Ovary (tissue), 9 donors: Measurements from ENCODE around the gene FOXI2. TPM values are rescaled to one million over a fixed set of nuclear protein-coding genes. Genes with fewer than 3 reads are reported as not detected.
A peak's percentile ranks its signal among the peaks of the same experiment; 100 is the strongest.

Experiments
- DNase-seq, 5 donors: peaks; one replicate each; pipeline ENCODE4 v3.0.0-alpha.2; 2019 to 2020
- H3K27ac ChIP-seq, 2 donors: fragments of 200-600 bp; one replicate each; pipeline versions ENCODE4 v1.5.1 to v1.8.0; 2019 to 2022
- H3K27me3 ChIP-seq: fragments of 200-600 bp; one replicate; pipeline ENCODE4 v1.8.0; 2022
- H3K36me3 ChIP-seq: fragments of 200-600 bp; sonication (generic); one replicate; pipeline ENCODE4 v1.5.1; 2019
- H3K4me1 ChIP-seq: one replicate; pipeline ENCODE4 v1.8.1; 2013; ENCODE audit warnings: mild to moderate bottlenecking, moderate library complexity; ENCODE audit not compliant: insufficient read depth
- H3K4me3 ChIP-seq: fragments of 200-600 bp; sonication (generic); one replicate; pipeline ENCODE4 v1.5.1; 2017
- H3K9me3 ChIP-seq, 2 donors: fragments of 200-600 bp in 1 of 2; sonication (generic) in 1 of 2; one replicate each; pipeline versions ENCODE4 v1.5.1 to v1.8.1; 2013 to 2019; ENCODE audit warnings: mild to moderate bottlenecking in 1 of 2, moderate library complexity in 1 of 2
- CTCF ChIP-seq, 3 donors: fragments of 450-650 bp in 2 of 3; fragments of 200-600 bp in 1 of 3; IDR thresholded peaks; one replicate each; pipeline versions ENCODE4 v1.5.1 to v1.8.0; 2016 to 2022; ENCODE audit warnings: antibody characterized with exemption in 3 of 3, mild to moderate bottlenecking in 1 of 3
- EP300 ChIP-seq: sonication (generic); formaldehyde crosslinking; IDR thresholded peaks from one replicate; pipeline ENCODE4 v1.6.1; 2017; ENCODE audit warnings: antibody characterized with exemption
- POLR2A ChIP-seq: fragments of 450-650 bp; IDR thresholded peaks from one replicate; pipeline ENCODE4 v1.6.1; 2017; ENCODE audit warnings: antibody characterized with exemption, mild to moderate bottlenecking, moderate library complexity
- WGBS, 3 donors: extraction: QIAGEN DNeasy Blood & Tissue Kit in 1 of 3; methylation state at CpG; one replicate each; pipeline versions ENCODE4 v1.1.5 to v1.1.7; 2013 to 2017; 5-methylcytosine and 5-hydroxymethylcytosine counted together
- intact Hi-C, 4 donors: fragments of 100-400 bp; cut with DNase I; formaldehyde crosslinking; loops; one replicate each; pipeline versions ENCODE4 v1.11.0 to v1.15.1; 2022 to 2023
- polyA plus RNA-seq, 2 donors: library from polyadenylated mRNA; stranded (reverse); fragments of 200-250 nt in 1 of 2; fragments of 350-450 nt in 1 of 2; fragmentation: Illumina TruSeq in 1 of 2; extraction: RNeasy Lipid Tissue Mini Kit (QIAGEN cat#74804) in 1 of 2; gene quantifications; one replicate each; pipeline ENCODE4 v1.2.3, GENCODE V29; 2013 to 2014
- total RNA-seq, 7 donors: library from RNA; depleted of rRNA in 2 of 7; stranded (reverse); fragments of >200 nt in 2 of 7; fragmentation: NEBNext Ultra II Directional in 3 of 7; extraction: Animal tissue kit (Norgen Biotek cat#: 25700) in 3 of 7; gene quantifications; one replicate each; pipeline versions ENCODE4 v1.1.0 to v1.2.4, GENCODE V29; 2016 to 2023
- donor health status: DM: no; HTN: no; CAD: no; lungs with moderate emphysema.
- donor health status: DM: no; HTN: no; CAD: no.
- donor health status: Bipolar disorder and iron deficiency.
- donor health status: DM: yes; HTN: yes; CAD: no.
- donor health status: DM: no; HTN: no; CAD: no.
- donor health status: DM: yes; HTN: yes; CAD: no.

Gene FOXI2
- total and polyA plus RNA-seq, 9 donors, result 0.01 to 0.61 (median 0.24) TPM; not detected in 4

- Histone ChIP-seq H3K9me3 (no peaks in the 10 kb centered on the region), H3K4me1 (no peaks in the 10 kb centered on the region), H3K4me3 (no peak overlapping the region), H3K27me3 (no peaks in the 10 kb centered on the region), H3K36me3 (no peaks in the 10 kb centered on the region), H3K27ac (no peak overlapping the region)
- no peak for DNase-seq
- WGBS, 3 donors, result 49 to 67% (median 55%) methylated on average over 3 of the region's 3 CpGs
- TF ChIP-seq CTCF (IDR thresholded peaks at IDR 0.05), result peak; percentile 17 to 45 (median 40)
- TF ChIP-seq POLR2A, result no peak
- TF ChIP-seq EP300, result no peak
- intact Hi-C loops, result loop anchor here (5.0 to 10.0 kb wide), 3 partner anchors 96 to 141 kb away; no protein-coding TSS in a partner anchor
Observed at GRCh38 chr10:127715782-127716378, 21.1 kb upstream of the FOXI2 start.

- intact Hi-C loops, result no loop called here
- no peaks in the 10 kb centered on the region for H3K36me3 ChIP-seq
- H3K9me3 ChIP-seq, result no peaks in the 10 kb centered on the region
- no peaks in the 10 kb centered on the region for H3K27me3 ChIP-seq
- TF ChIP-seq CTCF (IDR thresholded peaks at IDR 0.05) (no peak), EP300 (no peak), POLR2A (no peak)
- H3K4me1 ChIP-seq, result no peaks in the 10 kb centered on the region
- 58 to 70% (median 68%) methylated on average over 4 of the region's 4 CpGs for WGBS, 3 donors
- DNase-seq, result no peak
- no peak overlapping the region for H3K4me3 ChIP-seq
- H3K27ac ChIP-seq, result no peak overlapping the region
Observed at GRCh38 chr10:127720142-127720541, 16.8 kb upstream of the FOXI2 start.

GRCh38 chr10:127720903-127721302, 16.1 kb upstream of the FOXI2 start:
- Histone ChIP-seq H3K27me3 (no peaks in the 10 kb centered on the region), H3K36me3 (no peaks in the 10 kb centered on the region), H3K4me1 (no peaks in the 10 kb centered on the region), H3K4me3 (no peak overlapping the region), H3K9me3 (no peaks in the 10 kb centered on the region), H3K27ac (no peak overlapping the region)
- TF ChIP-seq POLR2A, result no peak
- no peak for TF ChIP-seq CTCF (IDR thresholded peaks at IDR 0.05)
- no peak for TF ChIP-seq EP300
- intact Hi-C loops, result no loop called here
- 63 to 81% (median 80%) methylated on average over 3 of the region's 3 CpGs for WGBS, 3 donors
- DNase-seq, result no peak

GRCh38 chr10:127734753-127735152, 2.2 kb upstream of the FOXI2 start:
- no peak for DNase-seq
- peaks cover 2% of the 10 kb centered on the region for H3K4me1 ChIP-seq
- H3K9me3 ChIP-seq, result no peaks in the 10 kb centered on the region
- H3K4me3 ChIP-seq, result no peak overlapping the region
- peaks cover 3% of the 10 kb centered on the region for H3K27me3 ChIP-seq
- intact Hi-C loops, result no loop called here
- H3K27ac ChIP-seq, result no peak overlapping the region
- no peak for TF ChIP-seq POLR2A
- TF ChIP-seq CTCF (IDR thresholded peaks at IDR 0.05), result no peak
- TF ChIP-seq EP300, result no peak
- no peaks in the 10 kb centered on the region for H3K36me3 ChIP-seq
- 6 to 11% (median 7%) methylated on average over 11 of the region's 11 CpGs for WGBS, 3 donors
